ENCODE results near the gene SIDT2.
"Not testable (repeated sequence)": the region's sequence is repeated elsewhere in the genome, so short reads cannot be mapped to it uniquely, and the experiment has no call there.

Gene SIDT2

GRCh38 chr11:117203069-117203407 lies 24.5 kb downstream of the SIDT2 start:
- in situ Hi-C loops (cut with HindIII; ENCODE audit: low sequenced_read_pairs), result no loop called here
- no peak for DNase-seq (ENCODE audit: low read depth, low spot score)
- H3K4me3 ChIP-seq (ENCODE audit: low read depth, low read length), result no peak overlapping the region
- no peak for TF ChIP-seq CTCF (IDR thresholded peaks at IDR 0.05; ENCODE audit: low read depth, low read length)

DNA sequence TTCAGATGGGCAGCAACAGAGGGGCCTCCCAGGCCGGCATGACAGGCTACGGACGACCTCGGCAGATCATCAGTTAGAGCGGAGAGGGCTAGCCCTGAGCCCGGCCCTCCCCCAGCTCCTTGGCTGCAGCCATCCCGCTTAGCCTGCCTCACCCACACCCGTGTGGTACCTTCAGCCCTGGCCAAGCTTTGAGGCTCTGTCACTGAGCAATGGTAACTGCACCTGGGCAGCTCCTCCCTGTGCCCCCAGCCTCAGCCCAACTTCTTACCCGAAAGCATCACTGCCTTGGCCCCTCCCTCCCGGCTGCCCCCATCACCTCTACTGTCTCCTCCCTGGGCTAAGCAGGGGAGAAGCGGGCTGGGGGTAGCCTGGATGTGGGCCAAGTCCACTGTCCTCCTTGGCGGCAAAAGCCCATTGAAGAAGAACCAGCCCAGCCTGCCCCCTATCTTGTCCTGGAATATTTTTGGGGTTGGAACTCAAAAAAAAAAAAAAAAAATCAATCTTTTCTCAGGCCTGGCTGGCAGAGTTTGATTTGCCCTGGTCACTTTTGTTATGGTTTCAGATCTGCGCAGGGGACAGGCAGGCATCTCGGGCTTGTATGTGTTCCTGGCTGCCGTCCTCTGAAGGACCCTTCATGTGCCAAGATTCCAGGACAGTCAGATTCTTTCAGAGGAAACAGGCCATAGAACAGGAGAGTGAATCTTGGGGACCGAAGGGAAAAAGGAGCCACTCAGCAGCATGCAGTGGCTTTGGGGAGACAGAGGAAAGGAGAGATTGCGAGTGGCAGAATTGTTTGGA lies 25.9 kb downstream of the SIDT2 start:
- TF ChIP-seq CTCF (IDR thresholded peaks at IDR 0.05; ENCODE audit: low read depth, low read length), result no peak
- no peak overlapping the region for H3K4me3 ChIP-seq (ENCODE audit: low read depth, low read length)
- in situ Hi-C loops (cut with HindIII; ENCODE audit: low sequenced_read_pairs), result no loop called here
- DNase-seq (ENCODE audit: low read depth, low spot score), result no peak

DNA sequence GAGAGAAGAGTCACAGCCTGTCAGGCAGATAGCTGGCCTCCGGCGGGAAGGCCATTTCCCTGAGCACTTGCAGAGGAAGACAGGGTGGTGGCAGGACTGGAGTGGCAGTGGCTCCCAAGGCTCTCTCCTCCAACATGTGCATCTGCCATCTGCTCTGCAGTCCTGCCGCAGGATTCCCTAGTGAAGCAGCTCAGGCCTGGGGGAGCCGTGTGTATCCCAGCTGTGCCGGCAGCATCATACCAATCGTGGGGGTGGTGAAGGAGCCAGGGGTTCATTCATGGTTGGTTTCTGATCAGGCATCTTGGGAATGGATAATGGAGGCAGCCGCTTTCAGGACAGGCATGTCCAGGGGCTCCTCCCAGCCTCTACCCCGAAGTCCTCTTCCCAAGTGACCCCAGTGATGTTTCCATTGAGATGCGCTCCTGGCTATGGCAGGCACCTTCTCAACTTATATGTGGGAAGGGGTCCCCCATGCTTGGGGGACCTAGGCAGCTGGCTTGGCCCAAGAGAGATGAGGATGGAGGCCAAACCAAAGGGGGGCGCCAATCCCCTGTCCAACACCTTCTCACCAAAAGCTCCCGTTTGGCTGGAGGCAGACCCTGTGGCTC lies 26.8 kb downstream of the SIDT2 start:
- in situ Hi-C loops (cut with HindIII; ENCODE audit: low sequenced_read_pairs), result no loop called here
- no peak for DNase-seq (ENCODE audit: low read depth, low spot score)
- H3K4me3 ChIP-seq (ENCODE audit: low read depth, low read length), result no peak overlapping the region
- no peak for TF ChIP-seq CTCF (IDR thresholded peaks at IDR 0.05; ENCODE audit: low read depth, low read length)

GRCh38 chr11:117206111-117206510 lies 27.6 kb downstream of the SIDT2 start:
- in situ Hi-C loops (cut with HindIII; ENCODE audit: low sequenced_read_pairs); DNase-seq (ENCODE audit: low read depth, low spot score); H3K4me3 ChIP-seq (ENCODE audit: low read depth, low read length): not testable (repeated sequence)

- in situ Hi-C loops (cut with HindIII; ENCODE audit: low sequenced_read_pairs); H3K4me3 ChIP-seq (ENCODE audit: low read depth, low read length); DNase-seq (ENCODE audit: low read depth, low spot score): not testable (repeated sequence)
These were observed 28.3 kb downstream of the SIDT2 start for GRCh38 chr11:117206859-117207258.

DNA sequence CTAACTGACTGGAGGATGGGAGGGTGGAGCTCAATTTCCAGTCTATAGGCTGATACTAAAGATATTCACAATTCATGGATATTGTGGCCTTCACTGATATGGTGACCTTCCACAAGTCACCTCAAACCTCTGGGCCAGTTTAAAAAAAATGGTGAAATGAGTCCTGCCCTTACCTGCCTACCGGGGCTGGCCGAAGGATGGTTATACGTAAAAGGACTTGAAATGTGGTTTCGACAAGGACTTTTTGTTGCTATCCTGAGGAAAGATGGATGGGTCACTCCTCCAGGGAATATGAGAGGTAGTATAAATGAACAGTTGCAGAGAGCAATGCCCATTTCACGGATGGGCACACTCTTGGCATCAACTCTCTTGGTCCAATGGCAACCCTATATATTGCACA lies 28.9 kb downstream of the SIDT2 start:
- in situ Hi-C loops (cut with HindIII; ENCODE audit: low sequenced_read_pairs); DNase-seq (ENCODE audit: low read depth, low spot score); H3K4me3 ChIP-seq (ENCODE audit: low read depth, low read length): not testable (repeated sequence)

- DNase-seq (ENCODE audit: low read depth, low spot score); in situ Hi-C loops (cut with HindIII; ENCODE audit: low sequenced_read_pairs); H3K4me3 ChIP-seq (ENCODE audit: low read depth, low read length): not testable (repeated sequence)
These were observed 30.2 kb downstream of the SIDT2 start for GRCh38 chr11:117208710-117209109.

- DNase-seq (ENCODE audit: low read depth, low spot score), result peak; percentile 37
- in situ Hi-C loops (cut with HindIII; ENCODE audit: low sequenced_read_pairs); H3K4me3 ChIP-seq (ENCODE audit: low read depth, low read length): not testable (repeated sequence)
These were observed 31.0 kb downstream of the SIDT2 start for GRCh38 chr11:117209351-117210125.

- no peak for TF ChIP-seq CTCF (IDR thresholded peaks at IDR 0.05; ENCODE audit: low read depth, low read length)
- H3K4me3 ChIP-seq (ENCODE audit: low read depth, low read length), result no peak overlapping the region
- in situ Hi-C loops (cut with HindIII; ENCODE audit: low sequenced_read_pairs), result no loop called here
- no peak for DNase-seq (ENCODE audit: low read depth, low spot score)
These were observed 32.1 kb downstream of the SIDT2 start for GRCh38 chr11:117210620-117211019.

Measured in astrocyte of the spinal cord (primary cell).